ENCODE measurements around the gene CLEC11A. TPM values are rescaled to one million over a fixed set of nuclear protein-coding genes. Genes with fewer than 3 reads are reported as not detected.
A peak's percentile ranks its signal among the peaks of the same experiment; 100 is the strongest.

CLEC11A gene
- total and polyA plus RNA-seq, 9 of the 15 experiments (the other 6 are each of a cell fraction or from before 2014, with no cell fraction given), result 0.39 to 43.9 (median 3.4) TPM

DNA sequence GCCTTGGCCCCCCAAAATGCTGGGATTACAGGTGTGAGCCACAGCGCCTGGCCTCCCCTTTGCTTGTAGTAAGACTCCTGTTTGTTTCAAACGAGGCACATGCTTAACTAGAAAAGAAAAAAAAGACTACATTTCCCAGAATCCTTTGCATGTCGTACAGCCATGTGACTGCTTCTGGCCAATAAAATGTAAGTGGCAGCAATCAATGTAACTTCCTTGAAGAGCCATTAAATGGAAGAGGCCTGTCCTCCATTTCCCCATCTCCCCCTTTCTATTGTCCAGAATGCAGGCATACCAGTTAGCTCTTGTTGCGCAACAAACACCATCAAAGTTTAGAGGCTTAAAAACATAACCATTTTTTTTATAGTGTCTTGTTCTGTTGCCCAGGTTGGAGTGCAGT lies 36.7 kb downstream of the CLEC11A start (continued):
- TF ChIP-seq, protein P1, sequence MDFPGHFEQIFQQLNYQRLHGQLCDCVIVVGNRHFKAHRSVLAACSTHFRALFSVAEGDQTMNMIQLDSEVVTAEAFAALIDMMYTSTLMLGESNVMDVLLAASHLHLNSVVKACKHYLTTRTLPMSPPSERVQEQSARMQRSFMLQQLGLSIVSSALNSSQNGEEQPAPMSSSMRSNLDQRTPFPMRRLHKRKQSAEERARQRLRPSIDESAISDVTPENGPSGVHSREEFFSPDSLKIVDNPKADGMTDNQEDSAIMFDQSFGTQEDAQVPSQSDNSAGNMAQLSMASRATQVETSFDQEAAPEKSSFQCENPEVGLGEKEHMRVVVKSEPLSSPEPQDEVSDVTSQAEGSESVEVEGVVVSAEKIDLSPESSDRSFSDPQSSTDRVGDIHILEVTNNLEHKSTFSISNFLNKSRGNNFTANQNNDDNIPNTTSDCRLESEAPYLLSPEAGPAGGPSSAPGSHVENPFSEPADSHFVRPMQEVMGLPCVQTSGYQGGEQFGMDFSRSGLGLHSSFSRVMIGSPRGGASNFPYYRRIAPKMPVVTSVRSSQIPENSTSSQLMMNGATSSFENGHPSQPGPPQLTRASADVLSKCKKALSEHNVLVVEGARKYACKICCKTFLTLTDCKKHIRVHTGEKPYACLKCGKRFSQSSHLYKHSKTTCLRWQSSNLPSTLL (IDR thresholded peaks at IDR 0.05), result no peak
- TF ChIP-seq, protein P2, sequence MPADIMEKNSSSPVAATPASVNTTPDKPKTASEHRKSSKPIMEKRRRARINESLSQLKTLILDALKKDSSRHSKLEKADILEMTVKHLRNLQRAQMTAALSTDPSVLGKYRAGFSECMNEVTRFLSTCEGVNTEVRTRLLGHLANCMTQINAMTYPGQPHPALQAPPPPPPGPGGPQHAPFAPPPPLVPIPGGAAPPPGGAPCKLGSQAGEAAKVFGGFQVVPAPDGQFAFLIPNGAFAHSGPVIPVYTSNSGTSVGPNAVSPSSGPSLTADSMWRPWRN (IDR thresholded peaks at IDR 0.05; ENCODE audit: low read depth), result no peak
- TF ChIP-seq, protein P3, sequence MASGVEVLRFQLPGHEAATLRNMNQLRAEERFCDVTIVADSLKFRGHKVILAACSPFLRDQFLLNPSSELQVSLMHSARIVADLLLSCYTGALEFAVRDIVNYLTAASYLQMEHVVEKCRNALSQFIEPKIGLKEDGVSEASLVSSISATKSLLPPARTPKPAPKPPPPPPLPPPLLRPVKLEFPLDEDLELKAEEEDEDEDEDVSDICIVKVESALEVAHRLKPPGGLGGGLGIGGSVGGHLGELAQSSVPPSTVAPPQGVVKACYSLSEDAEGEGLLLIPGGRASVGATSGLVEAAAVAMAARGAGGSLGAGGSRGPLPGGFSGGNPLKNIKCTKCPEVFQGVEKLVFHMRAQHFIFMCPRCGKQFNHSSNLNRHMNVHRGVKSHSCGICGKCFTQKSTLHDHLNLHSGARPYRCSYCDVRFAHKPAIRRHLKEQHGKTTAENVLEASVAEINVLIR (CRISPR knock-in tag; IDR thresholded peaks at IDR 0.05), result no peak
- TF ChIP-seq ZEB2 (IDR thresholded peaks at IDR 0.05), result no peak
- TF ChIP-seq, protein P4, sequence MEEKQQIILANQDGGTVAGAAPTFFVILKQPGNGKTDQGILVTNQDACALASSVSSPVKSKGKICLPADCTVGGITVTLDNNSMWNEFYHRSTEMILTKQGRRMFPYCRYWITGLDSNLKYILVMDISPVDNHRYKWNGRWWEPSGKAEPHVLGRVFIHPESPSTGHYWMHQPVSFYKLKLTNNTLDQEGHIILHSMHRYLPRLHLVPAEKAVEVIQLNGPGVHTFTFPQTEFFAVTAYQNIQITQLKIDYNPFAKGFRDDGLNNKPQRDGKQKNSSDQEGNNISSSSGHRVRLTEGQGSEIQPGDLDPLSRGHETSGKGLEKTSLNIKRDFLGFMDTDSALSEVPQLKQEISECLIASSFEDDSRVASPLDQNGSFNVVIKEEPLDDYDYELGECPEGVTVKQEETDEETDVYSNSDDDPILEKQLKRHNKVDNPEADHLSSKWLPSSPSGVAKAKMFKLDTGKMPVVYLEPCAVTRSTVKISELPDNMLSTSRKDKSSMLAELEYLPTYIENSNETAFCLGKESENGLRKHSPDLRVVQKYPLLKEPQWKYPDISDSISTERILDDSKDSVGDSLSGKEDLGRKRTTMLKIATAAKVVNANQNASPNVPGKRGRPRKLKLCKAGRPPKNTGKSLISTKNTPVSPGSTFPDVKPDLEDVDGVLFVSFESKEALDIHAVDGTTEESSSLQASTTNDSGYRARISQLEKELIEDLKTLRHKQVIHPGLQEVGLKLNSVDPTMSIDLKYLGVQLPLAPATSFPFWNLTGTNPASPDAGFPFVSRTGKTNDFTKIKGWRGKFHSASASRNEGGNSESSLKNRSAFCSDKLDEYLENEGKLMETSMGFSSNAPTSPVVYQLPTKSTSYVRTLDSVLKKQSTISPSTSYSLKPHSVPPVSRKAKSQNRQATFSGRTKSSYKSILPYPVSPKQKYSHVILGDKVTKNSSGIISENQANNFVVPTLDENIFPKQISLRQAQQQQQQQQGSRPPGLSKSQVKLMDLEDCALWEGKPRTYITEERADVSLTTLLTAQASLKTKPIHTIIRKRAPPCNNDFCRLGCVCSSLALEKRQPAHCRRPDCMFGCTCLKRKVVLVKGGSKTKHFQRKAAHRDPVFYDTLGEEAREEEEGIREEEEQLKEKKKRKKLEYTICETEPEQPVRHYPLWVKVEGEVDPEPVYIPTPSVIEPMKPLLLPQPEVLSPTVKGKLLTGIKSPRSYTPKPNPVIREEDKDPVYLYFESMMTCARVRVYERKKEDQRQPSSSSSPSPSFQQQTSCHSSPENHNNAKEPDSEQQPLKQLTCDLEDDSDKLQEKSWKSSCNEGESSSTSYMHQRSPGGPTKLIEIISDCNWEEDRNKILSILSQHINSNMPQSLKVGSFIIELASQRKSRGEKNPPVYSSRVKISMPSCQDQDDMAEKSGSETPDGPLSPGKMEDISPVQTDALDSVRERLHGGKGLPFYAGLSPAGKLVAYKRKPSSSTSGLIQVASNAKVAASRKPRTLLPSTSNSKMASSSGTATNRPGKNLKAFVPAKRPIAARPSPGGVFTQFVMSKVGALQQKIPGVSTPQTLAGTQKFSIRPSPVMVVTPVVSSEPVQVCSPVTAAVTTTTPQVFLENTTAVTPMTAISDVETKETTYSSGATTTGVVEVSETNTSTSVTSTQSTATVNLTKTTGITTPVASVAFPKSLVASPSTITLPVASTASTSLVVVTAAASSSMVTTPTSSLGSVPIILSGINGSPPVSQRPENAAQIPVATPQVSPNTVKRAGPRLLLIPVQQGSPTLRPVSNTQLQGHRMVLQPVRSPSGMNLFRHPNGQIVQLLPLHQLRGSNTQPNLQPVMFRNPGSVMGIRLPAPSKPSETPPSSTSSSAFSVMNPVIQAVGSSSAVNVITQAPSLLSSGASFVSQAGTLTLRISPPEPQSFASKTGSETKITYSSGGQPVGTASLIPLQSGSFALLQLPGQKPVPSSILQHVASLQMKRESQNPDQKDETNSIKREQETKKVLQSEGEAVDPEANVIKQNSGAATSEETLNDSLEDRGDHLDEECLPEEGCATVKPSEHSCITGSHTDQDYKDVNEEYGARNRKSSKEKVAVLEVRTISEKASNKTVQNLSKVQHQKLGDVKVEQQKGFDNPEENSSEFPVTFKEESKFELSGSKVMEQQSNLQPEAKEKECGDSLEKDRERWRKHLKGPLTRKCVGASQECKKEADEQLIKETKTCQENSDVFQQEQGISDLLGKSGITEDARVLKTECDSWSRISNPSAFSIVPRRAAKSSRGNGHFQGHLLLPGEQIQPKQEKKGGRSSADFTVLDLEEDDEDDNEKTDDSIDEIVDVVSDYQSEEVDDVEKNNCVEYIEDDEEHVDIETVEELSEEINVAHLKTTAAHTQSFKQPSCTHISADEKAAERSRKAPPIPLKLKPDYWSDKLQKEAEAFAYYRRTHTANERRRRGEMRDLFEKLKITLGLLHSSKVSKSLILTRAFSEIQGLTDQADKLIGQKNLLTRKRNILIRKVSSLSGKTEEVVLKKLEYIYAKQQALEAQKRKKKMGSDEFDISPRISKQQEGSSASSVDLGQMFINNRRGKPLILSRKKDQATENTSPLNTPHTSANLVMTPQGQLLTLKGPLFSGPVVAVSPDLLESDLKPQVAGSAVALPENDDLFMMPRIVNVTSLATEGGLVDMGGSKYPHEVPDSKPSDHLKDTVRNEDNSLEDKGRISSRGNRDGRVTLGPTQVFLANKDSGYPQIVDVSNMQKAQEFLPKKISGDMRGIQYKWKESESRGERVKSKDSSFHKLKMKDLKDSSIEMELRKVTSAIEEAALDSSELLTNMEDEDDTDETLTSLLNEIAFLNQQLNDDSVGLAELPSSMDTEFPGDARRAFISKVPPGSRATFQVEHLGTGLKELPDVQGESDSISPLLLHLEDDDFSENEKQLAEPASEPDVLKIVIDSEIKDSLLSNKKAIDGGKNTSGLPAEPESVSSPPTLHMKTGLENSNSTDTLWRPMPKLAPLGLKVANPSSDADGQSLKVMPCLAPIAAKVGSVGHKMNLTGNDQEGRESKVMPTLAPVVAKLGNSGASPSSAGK (IDR thresholded peaks at IDR 0.05), result peak; percentile 59
- TF ChIP-seq, protein P5, sequence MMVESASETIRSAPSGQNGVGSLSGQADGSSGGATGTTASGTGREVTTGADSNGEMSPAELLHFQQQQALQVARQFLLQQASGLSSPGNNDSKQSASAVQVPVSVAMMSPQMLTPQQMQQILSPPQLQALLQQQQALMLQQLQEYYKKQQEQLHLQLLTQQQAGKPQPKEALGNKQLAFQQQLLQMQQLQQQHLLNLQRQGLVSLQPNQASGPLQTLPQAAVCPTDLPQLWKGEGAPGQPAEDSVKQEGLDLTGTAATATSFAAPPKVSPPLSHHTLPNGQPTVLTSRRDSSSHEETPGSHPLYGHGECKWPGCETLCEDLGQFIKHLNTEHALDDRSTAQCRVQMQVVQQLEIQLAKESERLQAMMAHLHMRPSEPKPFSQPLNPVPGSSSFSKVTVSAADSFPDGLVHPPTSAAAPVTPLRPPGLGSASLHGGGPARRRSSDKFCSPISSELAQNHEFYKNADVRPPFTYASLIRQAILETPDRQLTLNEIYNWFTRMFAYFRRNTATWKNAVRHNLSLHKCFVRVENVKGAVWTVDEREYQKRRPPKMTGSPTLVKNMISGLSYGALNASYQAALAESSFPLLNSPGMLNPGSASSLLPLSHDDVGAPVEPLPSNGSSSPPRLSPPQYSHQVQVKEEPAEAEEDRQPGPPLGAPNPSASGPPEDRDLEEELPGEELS (CRISPR knock-in tag; IDR thresholded peaks at IDR 0.05; ENCODE audit: borderline replicate concordance), result no peak
- TF ChIP-seq ZKSCAN1 (IDR thresholded peaks at IDR 0.05; ENCODE audit: low read depth, low read length), result no peak
- TF ChIP-seq JUND (IDR thresholded peaks at IDR 0.05; ENCODE audit: borderline replicate concordance, low read depth, low read length), result 0 out of 2 replicates have a peak, but pooled peaks have one; percentile 10
- no peak for TF ChIP-seq JUND (tag; IDR thresholded peaks at IDR 0.05; ENCODE audit: borderline replicate concordance, low read depth, low read length)
